Gastrocnemius medialis (tissue), 4 donors: ENCODE data around the gene CLSTN2.

Experiments used
- CTCF ChIP-seq, 5 experiments: fragments of 450-650 bp in 3 of 5; fragments of 200-600 bp in 2 of 5; sonication (generic) in 2 of 5; IDR thresholded peaks in 4 of 5; conservative IDR thresholded peaks in 1 of 5; 1 replicate in 4 of 5; 2 replicates in 1 of 5; pipeline ENCODE4 v1.5.1; 2016 to 2019; ENCODE audit warnings: antibody characterized with exemption in 5 of 5, mild to moderate bottlenecking in 3 of 5, moderate library complexity in 3 of 5
- POLR2A ChIP-seq, 2 donors: fragments of 450-650 bp; IDR thresholded peaks; one replicate each; pipeline ENCODE4 v1.6.1; 2017; ENCODE audit warnings: antibody characterized with exemption in 2 of 2, mild to moderate bottlenecking in 2 of 2, moderate library complexity in 2 of 2

- TF ChIP-seq POLR2A (IDR thresholded peaks at IDR 0.05), result no peak
- TF ChIP-seq CTCF (IDR thresholded peaks at IDR 0.05 in 4 of 5, conservative IDR thresholded peaks at IDR 0.05 in 1 of 5), result no peak
These were observed 668.8 kb downstream of the CLSTN2 start for GRCh38 chr3:140603766-140604165.
